NCI-H1694 (cell line): ENCODE measurements around the gene SCUBE2.
"Not testable (repeated sequence)": the region's sequence is repeated elsewhere in the genome, so short reads cannot be mapped to it uniquely, and the experiment has no call there.

Experiments
- DNase-seq: peaks from one replicate; lab custom pipeline; 2025; lab: John Stamatoyannopoulos, UW

The SCUBE2 gene

DNA sequence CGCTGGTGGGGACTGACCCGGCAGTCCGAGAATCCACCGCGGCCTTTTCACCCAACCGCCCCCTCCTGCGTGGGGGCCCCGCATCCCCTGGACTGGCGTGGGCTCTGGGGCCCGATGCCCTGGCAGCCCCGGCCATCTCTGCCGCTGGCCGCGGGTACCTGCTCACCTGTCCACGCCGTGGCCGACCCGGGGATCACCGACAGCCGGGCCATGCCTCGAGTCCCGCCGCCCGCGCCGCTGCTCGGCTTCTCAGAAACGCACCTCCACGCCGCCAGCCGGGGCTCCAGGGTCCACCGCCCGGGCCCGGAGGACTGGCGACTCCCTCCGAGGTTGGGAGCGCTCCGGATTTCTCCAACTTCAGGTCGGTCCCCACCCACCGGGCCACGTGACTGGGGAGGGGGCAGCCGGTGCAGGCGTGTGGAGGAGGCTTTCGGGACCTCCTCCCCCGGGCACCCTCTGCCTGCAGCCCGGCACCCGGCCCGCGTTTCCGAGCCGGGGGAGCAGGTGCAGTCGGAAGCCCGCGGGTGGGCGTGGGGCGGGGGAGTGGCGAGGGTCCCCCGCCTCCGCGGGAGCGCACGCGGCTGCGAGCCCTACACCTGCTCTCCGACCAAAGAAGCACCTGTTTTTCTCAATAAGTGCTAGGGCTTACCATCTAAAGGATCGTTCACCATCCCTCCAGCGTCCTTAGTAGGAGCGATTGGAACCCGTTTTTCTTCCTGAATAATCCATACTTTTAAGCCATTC, 87.0 kb downstream of the SCUBE2 start:
- no peak for DNase-seq

DNA sequence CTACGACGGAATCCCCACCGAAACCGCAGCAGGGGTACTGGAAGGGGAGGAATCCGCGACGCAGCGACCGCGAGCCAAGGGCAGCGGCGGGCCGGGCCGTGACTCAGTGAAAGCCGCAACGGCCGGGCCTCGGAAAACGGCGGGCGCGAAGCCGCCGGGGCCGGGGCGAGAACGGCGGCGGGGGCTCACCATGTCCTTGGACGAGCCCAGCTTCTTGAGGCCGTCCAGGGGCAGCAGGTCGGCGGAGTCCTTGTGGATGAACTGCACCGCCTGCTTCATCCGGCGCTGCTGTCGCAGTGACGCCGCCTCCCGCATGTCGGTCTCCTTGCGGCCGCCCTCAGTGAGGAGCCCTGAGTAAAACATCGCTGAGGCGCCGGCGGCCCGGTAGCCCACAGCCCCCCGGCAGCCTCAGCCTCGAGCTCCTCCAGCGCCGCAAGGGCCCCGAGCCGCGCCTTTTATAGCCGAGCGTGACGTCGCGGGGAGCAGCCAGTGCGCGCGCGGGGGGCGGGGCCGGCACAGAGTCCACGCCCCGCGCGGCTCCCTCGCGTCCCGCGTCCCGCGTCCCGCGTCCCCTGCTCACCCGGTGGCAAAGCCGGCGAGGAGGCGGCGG, 87.7 kb downstream of the SCUBE2 start, which contains the start of gene NRIP3:
TSS of gene NRIP3 (minus strand) at position 429 of the 610 bp plus-strand sequence. CDS start at position 363, 66 bp downstream.
- no peak for DNase-seq

DNA sequence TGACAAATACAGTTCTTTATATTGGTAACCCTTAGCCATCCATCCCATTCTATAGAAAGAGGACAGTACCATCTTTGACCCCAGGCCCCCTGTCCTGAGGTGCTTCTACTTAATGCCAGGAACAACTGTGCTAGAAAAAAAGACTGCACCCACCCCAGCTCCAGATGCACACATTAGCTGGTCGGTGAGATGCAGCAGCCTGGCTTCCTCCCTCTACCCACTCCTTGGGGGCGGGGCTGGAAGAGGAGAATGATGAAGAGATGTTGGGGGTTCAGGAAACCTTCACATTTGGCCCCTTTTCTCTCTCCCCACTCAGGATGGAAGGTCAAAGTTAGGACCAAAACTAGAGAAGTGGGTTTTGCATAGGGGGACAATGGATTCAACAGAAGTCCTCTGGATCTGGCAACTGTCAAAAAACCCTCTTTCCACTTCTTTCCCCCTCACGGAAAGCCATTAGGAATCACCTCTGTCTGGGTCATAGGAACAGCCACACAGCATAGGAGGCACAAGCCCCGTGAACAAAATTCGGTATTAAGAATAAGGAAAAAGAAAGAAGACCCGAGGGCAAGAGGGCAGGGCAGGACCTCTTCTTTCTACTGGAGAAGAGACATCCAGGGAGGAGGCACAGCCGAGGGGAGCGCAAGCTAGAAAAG, 88.4 kb downstream of the SCUBE2 start:
- no peak for DNase-seq

DNA sequence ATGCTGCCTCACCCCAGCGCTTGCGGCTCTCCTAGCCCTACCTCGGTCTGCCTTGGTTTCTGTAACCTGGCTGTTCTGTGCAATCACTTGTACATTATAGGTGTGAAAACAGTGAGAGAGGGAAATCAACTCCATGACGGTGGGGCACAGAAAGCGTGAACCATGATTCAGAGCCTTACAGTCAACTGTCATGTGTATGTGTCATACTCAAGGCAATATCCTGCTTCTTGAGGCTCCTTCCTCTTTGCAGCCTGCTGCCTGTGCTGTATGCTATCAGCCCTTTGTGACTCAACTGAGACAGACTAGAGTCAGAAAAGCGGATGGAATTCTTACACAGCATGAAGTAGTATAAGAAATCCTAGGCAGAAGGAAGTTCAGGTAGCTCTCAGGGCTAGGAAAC, 89.7 kb downstream of the SCUBE2 start:
- no peak for DNase-seq

DNA sequence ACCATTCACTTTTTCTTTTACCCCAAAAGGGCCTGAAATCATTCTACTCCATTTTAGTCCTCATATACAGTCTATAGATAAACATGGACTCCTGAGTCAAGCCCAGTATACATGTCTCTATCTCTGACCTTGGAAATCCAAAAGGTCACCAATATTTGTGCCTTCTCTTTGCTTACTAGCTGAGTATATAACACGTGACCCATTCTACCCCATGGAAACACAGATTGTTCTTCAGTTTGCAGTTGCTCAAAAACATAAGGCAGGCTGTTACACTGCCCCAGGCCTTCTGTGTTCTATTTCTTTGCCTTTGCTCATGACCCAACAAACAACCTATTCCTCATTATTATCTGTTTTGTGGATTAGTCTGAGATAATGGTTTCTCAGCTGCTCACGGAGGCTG, 93.4 kb downstream of the SCUBE2 start:
- no peak for DNase-seq

DNA sequence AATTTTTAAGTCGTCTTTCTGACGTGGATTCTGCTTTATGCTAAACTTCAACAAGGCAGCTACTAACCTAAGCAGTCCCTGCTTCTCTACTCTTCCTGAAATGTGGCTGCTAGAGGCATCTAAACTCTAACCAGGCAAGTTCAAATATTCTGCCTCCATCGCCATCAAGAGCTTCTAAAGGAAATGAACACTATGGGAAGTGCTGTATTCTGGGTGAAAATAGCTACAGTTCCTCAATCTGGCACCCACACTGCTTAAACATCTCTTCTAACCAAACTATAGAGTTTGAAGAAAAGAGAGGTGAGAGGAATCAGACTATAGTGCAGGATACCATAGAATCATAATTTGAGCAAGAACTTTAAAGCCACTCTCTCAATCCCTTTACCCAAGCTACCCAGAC, 93.9 kb downstream of the SCUBE2 start:
- no peak for DNase-seq

DNA sequence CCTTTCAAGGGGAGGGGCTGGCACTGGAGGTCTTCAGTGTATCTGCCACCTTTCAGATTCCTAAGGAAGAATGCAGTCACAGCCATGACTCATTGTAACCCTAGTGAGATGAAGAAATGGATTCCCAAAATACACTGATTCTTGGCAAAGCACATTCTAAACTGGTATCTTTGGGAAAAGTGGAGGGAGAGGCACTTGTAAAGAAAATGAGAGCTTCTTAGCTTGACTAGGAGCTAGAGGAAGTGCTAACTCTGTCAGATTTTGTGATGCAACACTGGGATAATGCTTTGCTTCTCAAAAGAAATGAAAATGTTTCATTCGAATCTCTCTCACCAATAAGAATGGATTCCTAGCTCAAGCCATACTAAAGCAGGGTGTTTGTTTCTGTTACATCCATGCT, 101.9 kb downstream of the SCUBE2 start:
- DNase-seq = no peak

DNA sequence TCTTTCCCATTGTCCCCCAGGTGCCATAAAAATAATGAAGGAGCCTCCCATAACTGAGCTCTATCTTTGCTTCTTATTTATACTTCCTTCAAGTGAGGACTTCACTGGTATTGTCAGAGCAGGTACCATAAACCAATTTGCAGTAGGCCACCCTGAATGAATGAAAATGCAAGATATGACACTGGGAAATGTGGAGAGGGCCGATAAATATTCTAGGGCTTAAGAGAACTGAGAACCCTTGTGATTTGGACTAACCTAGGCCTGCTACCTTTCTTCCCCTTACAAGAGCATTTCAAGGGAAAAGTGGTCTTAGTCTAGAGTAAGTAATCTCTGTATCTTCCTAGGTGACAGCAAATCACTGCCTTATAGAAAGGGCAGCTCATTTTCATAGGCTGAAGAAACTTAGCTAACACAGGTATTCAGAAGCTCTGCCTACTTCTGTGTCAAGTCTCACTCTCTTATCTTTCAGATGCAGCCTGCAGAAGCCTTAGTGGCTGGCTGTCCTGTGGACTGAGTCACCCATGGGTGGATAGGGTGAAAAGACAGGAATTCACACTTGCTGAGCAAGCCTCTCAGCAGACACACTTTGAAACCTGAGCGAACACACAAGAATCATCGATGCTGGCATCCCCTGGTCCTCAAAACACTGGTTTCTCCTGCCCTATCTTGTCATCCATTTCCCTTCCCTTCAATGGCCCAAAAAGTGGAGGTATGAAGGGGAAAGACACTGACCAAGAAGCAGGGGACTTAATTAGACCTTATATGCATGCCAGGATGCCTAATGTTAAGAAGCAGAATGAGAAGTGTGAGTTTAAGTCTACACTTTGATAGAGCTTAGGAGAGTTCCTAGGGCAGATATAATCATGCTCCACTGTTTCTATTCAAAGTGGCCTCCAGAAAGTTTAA, 102.8 kb downstream of the SCUBE2 start:
- DNase-seq = no peak

DNA sequence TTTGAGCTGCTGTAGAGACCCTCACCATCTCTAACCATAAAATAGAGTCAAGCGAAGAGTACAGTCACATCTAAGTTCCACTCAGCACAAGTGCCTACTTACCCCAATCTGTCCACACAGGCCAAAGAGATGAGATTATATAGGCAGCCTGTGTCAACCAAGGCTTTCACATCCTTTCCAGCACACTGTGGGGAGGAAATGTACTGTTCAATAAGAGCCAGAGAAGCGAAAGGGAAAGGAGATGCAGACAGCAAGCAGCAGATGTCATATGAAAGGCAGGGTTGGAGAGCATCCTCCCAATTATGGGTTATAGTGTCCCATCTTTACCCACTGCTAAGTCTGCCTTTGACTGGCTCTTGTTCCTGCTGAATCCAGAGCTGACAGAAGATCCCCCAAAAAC, 104.0 kb downstream of the SCUBE2 start:
- no peak for DNase-seq

DNA sequence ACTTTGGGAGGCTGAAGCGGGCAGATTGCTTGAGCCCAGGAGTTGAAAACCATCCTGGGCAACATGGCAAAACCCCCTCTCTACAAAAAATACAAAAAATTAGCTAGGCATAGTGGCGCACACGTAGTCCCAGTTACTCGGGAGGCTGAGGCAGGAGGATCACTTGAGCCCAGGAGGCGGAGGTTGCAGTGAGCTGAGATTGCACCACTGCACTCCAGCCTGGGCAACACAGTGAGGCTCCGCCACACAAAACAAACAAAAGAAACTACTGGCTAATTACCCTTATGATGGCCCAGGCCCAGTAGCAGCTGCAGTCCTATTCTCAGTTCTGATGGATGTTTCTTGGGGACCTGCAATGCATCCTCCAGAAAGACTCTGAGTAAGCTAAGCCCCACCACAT, 104.6 kb downstream of the SCUBE2 start:
- DNase-seq = not testable (repeated sequence)

DNA sequence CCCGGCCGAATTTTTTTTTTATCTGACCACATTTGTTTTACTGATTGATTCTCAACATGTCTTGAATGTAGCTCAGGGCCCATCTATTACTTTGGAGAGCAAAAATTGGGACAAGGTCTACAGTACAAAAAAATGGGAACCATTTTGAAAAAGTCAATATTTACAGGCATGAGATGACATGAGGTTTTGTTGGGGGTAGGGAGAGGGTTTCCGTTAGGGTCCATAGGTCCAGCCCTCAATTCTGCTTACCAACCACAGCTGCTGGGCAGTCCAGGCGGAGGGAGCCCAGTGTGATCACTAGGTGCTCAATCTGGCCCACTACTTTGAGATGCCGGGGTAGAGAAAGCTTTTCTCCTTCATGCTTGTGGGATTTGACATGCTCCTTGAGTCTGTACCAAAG, 105.9 kb downstream of the SCUBE2 start:
- no peak for DNase-seq

DNA sequence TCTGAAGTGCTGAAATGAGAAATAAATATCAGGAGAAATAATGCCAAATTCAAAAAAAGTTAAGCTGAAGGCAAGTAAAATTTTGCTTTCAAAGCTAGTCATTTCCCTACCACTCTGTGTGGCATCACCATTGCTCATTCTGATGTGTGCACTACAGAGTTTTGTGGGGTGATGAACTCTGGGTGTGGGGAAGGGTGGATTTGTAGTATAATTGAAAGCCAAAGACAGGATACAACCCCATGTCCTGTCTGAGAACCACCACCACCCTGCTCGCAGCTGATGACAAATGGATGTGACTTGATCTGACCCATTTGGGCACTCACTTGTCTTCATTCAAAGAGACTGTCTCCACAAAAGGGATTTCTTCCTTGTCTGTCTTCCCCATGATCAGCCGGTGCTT, 107.8 kb downstream of the SCUBE2 start:
- no peak for DNase-seq

DNA sequence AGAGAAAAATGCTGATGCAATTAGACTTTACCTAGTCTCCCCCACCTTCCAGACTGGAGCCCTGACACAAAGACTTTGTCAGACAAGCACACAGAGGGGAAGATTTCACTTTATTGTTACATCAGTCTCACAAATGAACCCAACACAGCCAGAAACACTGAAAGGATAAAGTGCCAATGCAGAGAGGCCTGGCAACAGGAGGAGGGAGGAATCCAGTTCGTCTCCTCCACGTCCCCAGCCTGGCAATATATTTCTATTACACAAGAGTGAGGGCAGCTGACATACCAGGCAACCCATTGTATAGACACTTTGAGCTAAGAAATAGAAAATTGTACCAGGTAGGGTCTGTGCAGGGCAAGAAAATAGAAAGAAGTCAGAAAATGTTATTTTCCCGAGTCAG, 110.9 kb downstream of the SCUBE2 start:
- DNase-seq = no peak

DNA sequence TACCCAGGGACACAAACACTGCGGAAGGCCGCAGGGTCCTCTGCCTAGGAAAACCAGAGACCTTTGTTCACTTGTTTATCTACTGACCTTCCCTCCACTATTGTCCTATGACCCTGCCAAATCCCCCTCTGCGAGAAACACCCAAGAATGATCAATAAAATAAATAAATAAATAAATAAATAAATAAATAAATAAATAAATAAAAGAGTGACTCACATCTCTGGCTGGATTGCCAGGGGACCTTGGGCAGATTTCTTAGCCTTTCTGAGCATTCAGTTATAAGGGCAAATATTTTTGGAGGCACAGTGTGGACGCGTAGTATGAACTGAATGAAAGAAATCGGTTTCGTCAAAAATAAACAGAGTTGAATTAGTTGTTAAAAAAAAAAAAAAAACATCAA, 112.0 kb downstream of the SCUBE2 start:
- not testable (repeated sequence) for DNase-seq

DNA sequence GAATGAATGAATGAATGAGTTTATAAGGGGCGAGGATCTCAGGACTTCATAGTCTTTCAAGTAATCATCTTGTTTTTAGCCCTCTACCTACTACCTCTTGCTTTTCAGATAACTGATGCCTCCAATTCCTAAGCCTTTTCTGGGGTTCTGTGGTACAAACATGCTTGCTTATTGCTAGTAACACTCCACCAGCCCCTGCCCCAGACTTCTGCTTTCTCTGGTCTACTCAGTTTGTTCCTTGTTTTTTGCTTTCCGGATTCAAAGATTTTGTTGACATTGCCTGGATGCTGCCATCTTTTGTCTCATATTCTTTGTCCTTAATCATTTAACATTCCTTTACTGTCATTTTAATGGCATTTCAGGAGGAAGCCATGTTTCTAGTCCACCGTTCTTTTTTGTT, 118.3 kb downstream of the SCUBE2 start:
- DNase-seq = no peak

DNA sequence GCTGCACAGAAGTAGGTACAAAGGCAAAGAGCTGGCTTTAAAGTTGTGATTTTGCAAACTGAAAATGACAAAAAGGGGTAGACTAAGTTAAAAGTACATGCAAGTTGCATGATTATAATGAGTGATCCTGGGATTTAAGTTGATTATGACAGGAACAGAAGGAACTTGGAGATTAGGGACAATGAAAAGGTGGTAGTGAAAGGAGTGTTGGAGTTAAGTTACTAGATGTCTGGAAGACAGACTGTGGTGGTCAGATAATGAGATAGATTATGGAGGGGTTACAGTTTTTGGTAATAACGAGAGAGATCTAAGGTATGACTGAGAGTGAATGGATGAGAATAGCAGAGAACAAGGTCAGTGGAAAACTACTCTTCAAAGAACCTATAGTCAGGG, 119.5 kb downstream of the SCUBE2 start:
- no peak for DNase-seq

DNA sequence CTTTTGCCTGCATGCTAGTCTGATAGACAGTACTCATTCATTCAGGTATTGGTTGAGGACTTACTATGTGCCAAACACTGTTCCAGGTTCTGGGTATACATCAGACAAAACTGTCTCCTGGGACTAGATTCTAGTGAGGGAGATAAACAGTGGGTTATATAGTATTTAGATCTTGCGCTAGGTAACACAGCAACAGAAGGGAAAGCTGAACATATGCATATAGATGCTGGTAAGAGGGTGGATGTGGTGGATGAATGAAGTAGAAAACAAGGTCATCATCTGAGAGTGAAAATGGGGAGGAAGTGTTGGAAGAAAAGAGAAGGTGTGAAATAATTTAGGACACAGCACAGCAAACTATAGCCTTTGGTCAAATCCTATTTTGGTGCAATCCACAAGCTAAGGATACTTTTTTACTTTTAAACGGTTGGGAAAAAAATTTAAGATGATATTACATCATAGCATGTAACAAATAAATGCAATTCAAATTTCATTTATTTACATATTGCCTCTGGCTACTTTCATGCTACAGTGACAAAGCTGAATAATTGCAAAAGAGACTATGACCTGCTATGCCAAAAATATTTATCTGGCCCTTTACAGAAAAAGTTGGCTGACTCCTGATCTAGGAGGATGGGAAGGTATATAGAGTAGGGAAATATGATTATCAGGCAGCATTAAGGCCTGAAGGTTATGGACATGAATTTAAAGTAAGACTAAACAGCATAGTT, 120.0 kb downstream of the SCUBE2 start:
- DNase-seq = no peak
